GM04503 (cell line): ENCODE results near the gene SLC51B.
"Not testable (repeated sequence)": the region's sequence is repeated elsewhere in the genome, so short reads cannot be mapped to it uniquely, and the experiment has no call there.

ENCODE experiments used
- DNase-seq: peaks from one replicate; pipeline ENCODE4 v3.0.0-alpha.2; 2012; ENCODE audit warnings: low read depth

Gene SLC51B

GRCh38 chr15:65066635-65067316 lies 21.6 kb downstream of the SLC51B start:
- DNase-seq = no peak

GRCh38 chr15:65067317-65067644 lies 22.1 kb downstream of the SLC51B start:
- no peak for DNase-seq

- DNase-seq = no peak
Measured at GRCh38 chr15:65067645-65068402, 22.6 kb downstream of the SLC51B start, which contains the start of gene RASL12. RASL12 (minus strand) TSS chr15:65067991; CDS start chr15:65067835, 156 bp downstream.

- DNase-seq = no peak
Measured at GRCh38 chr15:65068403-65068788, 23.2 kb downstream of the SLC51B start.

- peak; percentile 81 for DNase-seq
Measured at GRCh38 chr15:65069179-65069578, 24.0 kb downstream of the SLC51B start.

- DNase-seq = no peak
Measured at GRCh38 chr15:65069779-65070546, 24.8 kb downstream of the SLC51B start.

GRCh38 chr15:65071381-65071811 lies 26.2 kb downstream of the SLC51B start:
- no peak for DNase-seq

- no peak for DNase-seq
Measured at GRCh38 chr15:65072027-65072426, 26.8 kb downstream of the SLC51B start.

GRCh38 chr15:65072617-65073016 lies 27.4 kb downstream of the SLC51B start:
- DNase-seq = no peak

GRCh38 chr15:65074946-65075345 lies 29.8 kb downstream of the SLC51B start:
- DNase-seq = not testable (repeated sequence)

GRCh38 chr15:65075607-65076395 lies 30.6 kb downstream of the SLC51B start:
- DNase-seq = not testable (repeated sequence)

GRCh38 chr15:65076486-65077290 lies 31.5 kb downstream of the SLC51B start, which contains the start of gene KBTBD13:
KBTBD13 (plus strand) TSS chr15:65076746; CDS start chr15:65076816, 70 bp downstream.
- no peak for DNase-seq

GRCh38 chr15:65077291-65077980 lies 32.2 kb downstream of the SLC51B start:
- no peak for DNase-seq

GRCh38 chr15:65077981-65078352 lies 32.8 kb downstream of the SLC51B start:
- no peak for DNase-seq

GRCh38 chr15:65079580-65079979 lies 34.4 kb downstream of the SLC51B start:
- no peak for DNase-seq

- DNase-seq = no peak
Measured at GRCh38 chr15:65081270-65081669, 36.1 kb downstream of the SLC51B start.

GRCh38 chr15:65081758-65082157 lies 36.6 kb downstream of the SLC51B start:
- DNase-seq = no peak

GRCh38 chr15:65082303-65082953 lies 37.2 kb downstream of the SLC51B start:
- DNase-seq = no peak

- DNase-seq = no peak
Measured at GRCh38 chr15:65083262-65083701, 38.1 kb downstream of the SLC51B start.
